HepG2 (cell line): Measurements from ENCODE around the gene G6PC3. TPM values are rescaled to one million over a fixed set of nuclear protein-coding genes. Genes with fewer than 3 reads are reported as not detected.

Experiments used
- ATF7 ChIP-seq, 2 experiments: fragments of 450-650 bp in 1 of 2; sonication (generic) in 1 of 2; formaldehyde crosslinking in 1 of 2; IDR thresholded peaks; 2 replicates each; pipeline versions ENCODE4 v1.4.0 to v1.6.1; 2016 to 2020; ENCODE audit warnings: antibody characterized with exemption in 1 of 2, mild to moderate bottlenecking in 1 of 2, missing genetic modification reagents in 1 of 2
- NONO ChIP-seq, 2 experiments: fragments of 450-650 bp in 1 of 2; sonication (generic) in 1 of 2; formaldehyde crosslinking in 1 of 2; IDR thresholded peaks in 1 of 2; conservative IDR thresholded peaks in 1 of 2; 2 replicates each; pipeline versions ENCODE4 v1.6.1 to v1.8.0; 2017 to 2022; ENCODE audit warnings: mild to moderate bottlenecking in 1 of 2, missing genetic modification reagents in 1 of 2, moderate library complexity in 1 of 2
- SMAD1 ChIP-seq: sonication (generic); formaldehyde crosslinking; IDR thresholded peaks from 2 replicates; pipeline ENCODE4 v1.4.0; 2020; ENCODE audit warnings: missing genetic modification reagents, low read depth, mild to moderate bottlenecking, borderline replicate concordance
- TOPORS ChIP-seq: sonication (generic); formaldehyde crosslinking; IDR thresholded peaks from 2 replicates; pipeline ENCODE4 v1.8.0; 2023; ENCODE audit warnings: mild to moderate bottlenecking, missing genetic modification reagents
- ZFX ChIP-seq: sonication (generic); formaldehyde crosslinking; IDR thresholded peaks from 2 replicates; pipeline ENCODE4 v1.4.0; 2020; ENCODE audit warnings: mild to moderate bottlenecking, low read depth, missing genetic modification reagents, moderate library complexity
- ZNF235 ChIP-seq: sonication (generic); formaldehyde crosslinking; IDR thresholded peaks from 2 replicates; pipeline ENCODE4 v1.8.1; 2023; ENCODE audit warnings: mild to moderate bottlenecking, missing genetic modification reagents, borderline replicate concordance
- ZSCAN12 ChIP-seq: sonication (generic); formaldehyde crosslinking; IDR thresholded peaks from 2 replicates; pipeline ENCODE4 v1.9.0; 2021; ENCODE audit warnings: mild to moderate bottlenecking, missing genetic modification reagents
- ZSCAN21 ChIP-seq: sonication (generic); formaldehyde crosslinking; IDR thresholded peaks from 2 replicates; pipeline ENCODE4 v1.8.0; 2022; ENCODE audit warnings: mild to moderate bottlenecking, missing genetic modification reagents, moderate library complexity, borderline replicate concordance
- polyA plus RNA-seq, 8 experiments: library from polyadenylated mRNA; depleted of rRNA in 3 of 8; stranded (reverse) in 7 of 8; unstranded in 1 of 8; fragments of >200 nt; fragmentation: Illumina TruSeq in 4 of 8; extraction: Trizol in 4 of 8; gene quantifications; 2 replicates each; pipeline versions ENCODE4 v1.2.1 to v1.2.3, GENCODE V29; 2011 to 2016; ENCODE audit warnings: low read depth in 4 of 8, missing spikeins in 1 of 8, mixed read lengths in 1 of 8; ENCODE audit not compliant: insufficient read depth in 1 of 8
- total RNA-seq, 5 experiments: library from RNA; depleted of rRNA; stranded (reverse); fragments of >200 nt; fragmentation: Illumina TruSeq; extraction: Trizol; gene quantifications; 2 replicates each; pipeline ENCODE4 v1.2.3, GENCODE V29; 2016; ENCODE audit warnings: low read depth in 1 of 5
- TF ChIP-seq, protein P1 (sequence below): sonication (generic); formaldehyde crosslinking; IDR thresholded peaks from 2 replicates; pipeline ENCODE4 v1.5.1; 2020; ENCODE audit warnings: mild to moderate bottlenecking, missing genetic modification reagents, moderate library complexity
- TF ChIP-seq, protein P2 (sequence below): sonication (generic); formaldehyde crosslinking; IDR thresholded peaks from 2 replicates; pipeline ENCODE4 v1.4.0; 2020; ENCODE audit warnings: missing genetic modification reagents, borderline replicate concordance
- TF ChIP-seq, protein P3 (sequence below): sonication (generic); formaldehyde crosslinking; IDR thresholded peaks from 2 replicates; pipeline ENCODE4 v1.5.0; 2020; ENCODE audit warnings: mild to moderate bottlenecking, missing genetic modification reagents, borderline replicate concordance

G6PC3 gene
- total and polyA plus RNA-seq, 2 of the 13 experiments (the other 11 are each of a cell fraction or from before 2014, with no cell fraction given): 38.5 to 75.8 TPM

DNA sequence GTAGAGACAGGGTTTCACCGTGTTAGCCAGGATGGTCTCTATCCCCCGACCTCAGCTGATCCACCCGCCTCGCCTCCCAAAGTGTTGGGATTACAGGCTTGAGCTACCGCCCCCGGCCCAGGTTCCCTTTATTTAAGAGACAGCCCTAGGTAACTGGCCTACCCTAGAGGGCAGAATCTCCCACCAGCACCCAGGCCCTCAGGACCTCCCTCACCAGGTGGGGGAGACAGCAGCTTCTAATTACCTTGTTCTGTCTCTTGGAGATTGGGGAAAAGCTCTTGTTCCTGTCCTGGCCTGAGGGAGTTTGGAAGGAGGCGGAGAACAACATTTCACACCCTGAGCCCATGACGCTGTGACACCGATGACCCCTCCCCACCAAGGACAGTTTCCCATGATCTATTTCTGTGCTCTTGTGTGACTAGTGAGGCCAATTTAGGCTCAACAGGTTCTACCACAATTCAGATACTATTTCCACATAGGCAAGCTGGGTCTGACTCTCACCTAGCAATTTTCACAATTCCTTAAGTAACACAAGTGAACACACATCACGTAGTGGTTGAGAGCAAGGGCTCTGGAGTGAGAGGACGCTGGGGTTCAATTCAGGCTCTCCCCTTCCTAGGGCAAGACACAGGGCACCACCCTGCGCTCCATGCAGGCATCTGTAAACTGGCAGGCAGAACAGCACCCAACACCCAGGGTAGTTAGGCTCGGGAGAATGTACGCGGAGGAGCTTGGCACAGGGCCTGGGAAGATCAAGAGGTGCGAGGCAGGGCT is 32.5 kb downstream of the G6PC3 start (continued):
- TF ChIP-seq, protein P1, sequence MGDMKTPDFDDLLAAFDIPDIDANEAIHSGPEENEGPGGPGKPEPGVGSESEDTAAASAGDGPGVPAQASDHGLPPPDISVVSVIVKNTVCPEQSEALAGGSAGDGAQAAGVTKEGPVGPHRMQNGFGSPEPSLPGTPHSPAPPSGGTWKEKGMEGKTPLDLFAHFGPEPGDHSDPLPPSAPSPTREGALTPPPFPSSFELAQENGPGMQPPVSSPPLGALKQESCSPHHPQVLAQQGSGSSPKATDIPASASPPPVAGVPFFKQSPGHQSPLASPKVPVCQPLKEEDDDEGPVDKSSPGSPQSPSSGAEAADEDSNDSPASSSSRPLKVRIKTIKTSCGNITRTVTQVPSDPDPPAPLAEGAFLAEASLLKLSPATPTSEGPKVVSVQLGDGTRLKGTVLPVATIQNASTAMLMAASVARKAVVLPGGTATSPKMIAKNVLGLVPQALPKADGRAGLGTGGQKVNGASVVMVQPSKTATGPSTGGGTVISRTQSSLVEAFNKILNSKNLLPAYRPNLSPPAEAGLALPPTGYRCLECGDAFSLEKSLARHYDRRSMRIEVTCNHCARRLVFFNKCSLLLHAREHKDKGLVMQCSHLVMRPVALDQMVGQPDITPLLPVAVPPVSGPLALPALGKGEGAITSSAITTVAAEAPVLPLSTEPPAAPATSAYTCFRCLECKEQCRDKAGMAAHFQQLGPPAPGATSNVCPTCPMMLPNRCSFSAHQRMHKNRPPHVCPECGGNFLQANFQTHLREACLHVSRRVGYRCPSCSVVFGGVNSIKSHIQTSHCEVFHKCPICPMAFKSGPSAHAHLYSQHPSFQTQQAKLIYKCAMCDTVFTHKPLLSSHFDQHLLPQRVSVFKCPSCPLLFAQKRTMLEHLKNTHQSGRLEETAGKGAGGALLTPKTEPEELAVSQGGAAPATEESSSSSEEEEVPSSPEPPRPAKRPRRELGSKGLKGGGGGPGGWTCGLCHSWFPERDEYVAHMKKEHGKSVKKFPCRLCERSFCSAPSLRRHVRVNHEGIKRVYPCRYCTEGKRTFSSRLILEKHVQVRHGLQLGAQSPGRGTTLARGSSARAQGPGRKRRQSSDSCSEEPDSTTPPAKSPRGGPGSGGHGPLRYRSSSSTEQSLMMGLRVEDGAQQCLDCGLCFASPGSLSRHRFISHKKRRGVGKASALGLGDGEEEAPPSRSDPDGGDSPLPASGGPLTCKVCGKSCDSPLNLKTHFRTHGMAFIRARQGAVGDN (CRISPR knock-in tag): peak; percentile 4; the same call in 1 of the 2 replicates
- TF ChIP-seq, protein P2, sequence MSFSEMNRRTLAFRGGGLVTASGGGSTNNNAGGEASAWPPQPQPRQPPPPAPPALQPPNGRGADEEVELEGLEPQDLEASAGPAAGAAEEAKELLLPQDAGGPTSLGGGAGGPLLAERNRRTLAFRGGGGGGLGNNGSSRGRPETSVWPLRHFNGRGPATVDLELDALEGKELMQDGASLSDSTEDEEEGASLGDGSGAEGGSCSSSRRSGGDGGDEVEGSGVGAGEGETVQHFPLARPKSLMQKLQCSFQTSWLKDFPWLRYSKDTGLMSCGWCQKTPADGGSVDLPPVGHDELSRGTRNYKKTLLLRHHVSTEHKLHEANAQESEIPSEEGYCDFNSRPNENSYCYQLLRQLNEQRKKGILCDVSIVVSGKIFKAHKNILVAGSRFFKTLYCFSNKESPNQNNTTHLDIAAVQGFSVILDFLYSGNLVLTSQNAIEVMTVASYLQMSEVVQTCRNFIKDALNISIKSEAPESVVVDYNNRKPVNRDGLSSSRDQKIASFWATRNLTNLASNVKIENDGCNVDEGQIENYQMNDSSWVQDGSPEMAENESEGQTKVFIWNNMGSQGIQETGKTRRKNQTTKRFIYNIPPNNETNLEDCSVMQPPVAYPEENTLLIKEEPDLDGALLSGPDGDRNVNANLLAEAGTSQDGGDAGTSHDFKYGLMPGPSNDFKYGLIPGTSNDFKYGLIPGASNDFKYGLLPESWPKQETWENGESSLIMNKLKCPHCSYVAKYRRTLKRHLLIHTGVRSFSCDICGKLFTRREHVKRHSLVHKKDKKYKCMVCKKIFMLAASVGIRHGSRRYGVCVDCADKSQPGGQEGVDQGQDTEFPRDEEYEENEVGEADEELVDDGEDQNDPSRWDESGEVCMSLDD (CRISPR knock-in tag): no peak
- TF ChIP-seq TOPORS (CRISPR knock-in tag) (no peak), SMAD1 (CRISPR knock-in tag) (0 out of 2 replicates have a peak, but pooled peaks have one; percentile 40), ZNF235 (CRISPR knock-in tag) (0 out of 2 replicates have a peak, but pooled peaks have one; percentile 25), ZSCAN12 (CRISPR knock-in tag) (no peak), ZFX (CRISPR knock-in tag) (peak; percentile 22; the same call in 1 of the 2 replicates), ATF7 (IDR thresholded peaks at IDR 0.05) (no peak), ATF7 (CRISPR knock-in tag; IDR thresholded peaks at IDR 0.05) (0 out of 2 replicates have a peak, but pooled peaks have one; percentile 42), ZSCAN21 (CRISPR knock-in tag) (0 out of 2 replicates have a peak, but pooled peaks have one; percentile 5), NONO (IDR thresholded peaks at IDR 0.05) (no peak), NONO (CRISPR knock-in tag; conservative IDR thresholded peaks at IDR 0.05) (no peak)
- TF ChIP-seq, protein P3, sequence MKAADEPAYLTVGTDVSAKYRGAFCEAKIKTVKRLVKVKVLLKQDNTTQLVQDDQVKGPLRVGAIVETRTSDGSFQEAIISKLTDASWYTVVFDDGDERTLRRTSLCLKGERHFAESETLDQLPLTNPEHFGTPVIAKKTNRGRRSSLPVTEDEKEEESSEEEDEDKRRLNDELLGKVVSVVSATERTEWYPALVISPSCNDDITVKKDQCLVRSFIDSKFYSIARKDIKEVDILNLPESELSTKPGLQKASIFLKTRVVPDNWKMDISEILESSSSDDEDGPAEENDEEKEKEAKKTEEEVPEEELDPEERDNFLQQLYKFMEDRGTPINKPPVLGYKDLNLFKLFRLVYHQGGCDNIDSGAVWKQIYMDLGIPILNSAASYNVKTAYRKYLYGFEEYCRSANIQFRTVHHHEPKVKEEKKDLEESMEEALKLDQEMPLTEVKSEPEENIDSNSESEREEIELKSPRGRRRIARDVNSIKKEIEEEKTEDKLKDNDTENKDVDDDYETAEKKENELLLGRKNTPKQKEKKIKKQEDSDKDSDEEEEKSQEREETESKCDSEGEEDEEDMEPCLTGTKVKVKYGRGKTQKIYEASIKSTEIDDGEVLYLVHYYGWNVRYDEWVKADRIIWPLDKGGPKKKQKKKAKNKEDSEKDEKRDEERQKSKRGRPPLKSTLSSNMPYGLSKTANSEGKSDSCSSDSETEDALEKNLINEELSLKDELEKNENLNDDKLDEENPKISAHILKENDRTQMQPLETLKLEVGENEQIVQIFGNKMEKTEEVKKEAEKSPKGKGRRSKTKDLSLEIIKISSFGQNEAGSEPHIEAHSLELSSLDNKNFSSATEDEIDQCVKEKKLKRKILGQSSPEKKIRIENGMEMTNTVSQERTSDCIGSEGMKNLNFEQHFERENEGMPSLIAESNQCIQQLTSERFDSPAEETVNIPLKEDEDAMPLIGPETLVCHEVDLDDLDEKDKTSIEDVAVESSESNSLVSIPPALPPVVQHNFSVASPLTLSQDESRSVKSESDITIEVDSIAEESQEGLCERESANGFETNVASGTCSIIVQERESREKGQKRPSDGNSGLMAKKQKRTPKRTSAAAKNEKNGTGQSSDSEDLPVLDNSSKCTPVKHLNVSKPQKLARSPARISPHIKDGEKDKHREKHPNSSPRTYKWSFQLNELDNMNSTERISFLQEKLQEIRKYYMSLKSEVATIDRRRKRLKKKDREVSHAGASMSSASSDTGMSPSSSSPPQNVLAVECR: no peak
